ENCODE data around the gene LCNL1. TPM values are rescaled to one million over a fixed set of nuclear protein-coding genes. Genes with fewer than 3 reads are reported as not detected.
"Not testable (repeated sequence)": the region's sequence is repeated elsewhere in the genome, so short reads cannot be mapped to it uniquely, and the experiment has no call there.

The LCNL1 gene
- total RNA-seq, 1 donor from 2014 or later, result 2.0 TPM

DNA sequence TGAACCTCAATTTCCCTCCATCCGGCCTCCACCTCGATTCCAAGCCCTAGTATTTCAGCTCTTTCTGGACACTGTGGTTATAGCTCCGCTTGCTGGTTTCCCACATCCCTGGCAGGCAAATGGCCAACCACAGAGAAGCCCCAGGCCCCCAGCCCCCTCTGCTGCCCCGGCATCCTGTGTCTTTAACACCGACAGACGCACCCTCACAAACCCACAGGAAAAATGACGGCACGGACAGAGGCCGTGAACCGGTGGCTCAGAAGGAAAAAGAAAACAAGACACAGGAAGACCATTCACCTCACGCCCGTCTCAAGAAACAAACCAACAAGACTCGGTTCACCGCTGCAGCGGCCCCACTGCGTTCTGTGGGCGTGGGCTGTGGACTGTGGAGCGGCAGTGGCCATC lies 15.0 kb downstream of the LCNL1 start:
- H3K4me3 ChIP-seq, result no peak overlapping the region
- peaks cover 42% of the 10 kb centered on the region for H3K4me1 ChIP-seq
- intact Hi-C loops (cut with DNase I), result no loop called here
- H3K36me3 ChIP-seq, result no peaks in the 10 kb centered on the region
- no peak overlapping the region for H3K27ac ChIP-seq
- H3K9me3 ChIP-seq, result no peaks in the 10 kb centered on the region
- no peaks in the 10 kb centered on the region for H3K27me3 ChIP-seq
- no peak for TF ChIP-seq POLR2AphosphoS5 (IDR thresholded peaks at IDR 0.05; ENCODE audit: insufficient read depth in 1 of 2, low read depth in 1 of 2)
- TF ChIP-seq, protein P1, sequence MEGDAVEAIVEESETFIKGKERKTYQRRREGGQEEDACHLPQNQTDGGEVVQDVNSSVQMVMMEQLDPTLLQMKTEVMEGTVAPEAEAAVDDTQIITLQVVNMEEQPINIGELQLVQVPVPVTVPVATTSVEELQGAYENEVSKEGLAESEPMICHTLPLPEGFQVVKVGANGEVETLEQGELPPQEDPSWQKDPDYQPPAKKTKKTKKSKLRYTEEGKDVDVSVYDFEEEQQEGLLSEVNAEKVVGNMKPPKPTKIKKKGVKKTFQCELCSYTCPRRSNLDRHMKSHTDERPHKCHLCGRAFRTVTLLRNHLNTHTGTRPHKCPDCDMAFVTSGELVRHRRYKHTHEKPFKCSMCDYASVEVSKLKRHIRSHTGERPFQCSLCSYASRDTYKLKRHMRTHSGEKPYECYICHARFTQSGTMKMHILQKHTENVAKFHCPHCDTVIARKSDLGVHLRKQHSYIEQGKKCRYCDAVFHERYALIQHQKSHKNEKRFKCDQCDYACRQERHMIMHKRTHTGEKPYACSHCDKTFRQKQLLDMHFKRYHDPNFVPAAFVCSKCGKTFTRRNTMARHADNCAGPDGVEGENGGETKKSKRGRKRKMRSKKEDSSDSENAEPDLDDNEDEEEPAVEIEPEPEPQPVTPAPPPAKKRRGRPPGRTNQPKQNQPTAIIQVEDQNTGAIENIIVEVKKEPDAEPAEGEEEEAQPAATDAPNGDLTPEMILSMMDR (IDR thresholded peaks at IDR 0.05), result no peak
- TF ChIP-seq POLR2A (IDR thresholded peaks at IDR 0.05), result no peak
- no peak for DNase-seq (ENCODE audit: extremely low spot score in 2 of 2)

DNA sequence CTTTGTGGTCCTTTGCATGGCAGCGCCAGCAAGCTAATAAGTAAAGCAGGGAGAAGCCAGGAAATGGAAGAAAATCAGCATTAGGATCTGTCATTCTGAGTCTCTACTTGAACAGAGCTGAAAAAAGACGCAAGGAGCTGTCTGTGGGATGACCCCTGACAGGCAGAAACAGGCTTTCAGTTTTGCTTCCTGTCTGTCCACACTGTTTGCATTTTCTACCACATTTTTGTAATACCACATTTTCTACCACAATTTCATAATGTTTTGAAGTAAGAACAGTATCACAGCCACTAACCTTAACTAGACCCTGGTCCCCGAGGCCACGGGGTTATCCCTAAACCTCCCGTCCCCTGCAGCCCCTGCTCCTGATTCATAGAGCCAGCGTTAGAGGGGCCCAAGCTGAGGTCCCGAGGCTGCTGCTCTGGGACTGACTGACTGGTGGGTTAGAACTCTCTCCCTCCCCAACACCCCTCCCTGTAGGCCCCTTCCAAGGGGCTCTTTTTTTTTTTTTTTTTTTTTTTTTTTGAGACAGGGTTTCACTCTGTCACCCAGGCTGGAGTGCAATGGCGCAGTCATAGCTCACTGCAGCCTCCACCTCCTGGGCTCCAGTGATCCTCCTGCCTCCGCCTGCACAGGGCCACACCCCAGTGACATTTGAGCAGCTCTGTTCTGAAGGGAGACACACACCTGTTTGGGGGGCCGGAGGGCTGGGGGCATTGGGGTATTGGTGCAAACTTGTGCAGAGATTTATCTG lies 17.6 kb downstream of the LCNL1 start:
- peaks cover 21% of the 10 kb centered on the region for H3K4me1 ChIP-seq
- TF ChIP-seq, protein P1 (IDR thresholded peaks at IDR 0.05), result no peak
- TF ChIP-seq POLR2AphosphoS5 (IDR thresholded peaks at IDR 0.05; ENCODE audit: insufficient read depth in 1 of 2, low read depth in 1 of 2) (no peak), POLR2A (IDR thresholded peaks at IDR 0.05) (no peak)
- no peak for DNase-seq (ENCODE audit: extremely low spot score in 2 of 2)
- intact Hi-C loops (cut with DNase I), result no loop called here
- no peaks in the 10 kb centered on the region for H3K27me3 ChIP-seq
- H3K4me3 ChIP-seq, result no peak overlapping the region
- H3K9me3 ChIP-seq, result no peaks in the 10 kb centered on the region
- no peaks in the 10 kb centered on the region for H3K36me3 ChIP-seq
- H3K27ac ChIP-seq, result no peak overlapping the region

DNA sequence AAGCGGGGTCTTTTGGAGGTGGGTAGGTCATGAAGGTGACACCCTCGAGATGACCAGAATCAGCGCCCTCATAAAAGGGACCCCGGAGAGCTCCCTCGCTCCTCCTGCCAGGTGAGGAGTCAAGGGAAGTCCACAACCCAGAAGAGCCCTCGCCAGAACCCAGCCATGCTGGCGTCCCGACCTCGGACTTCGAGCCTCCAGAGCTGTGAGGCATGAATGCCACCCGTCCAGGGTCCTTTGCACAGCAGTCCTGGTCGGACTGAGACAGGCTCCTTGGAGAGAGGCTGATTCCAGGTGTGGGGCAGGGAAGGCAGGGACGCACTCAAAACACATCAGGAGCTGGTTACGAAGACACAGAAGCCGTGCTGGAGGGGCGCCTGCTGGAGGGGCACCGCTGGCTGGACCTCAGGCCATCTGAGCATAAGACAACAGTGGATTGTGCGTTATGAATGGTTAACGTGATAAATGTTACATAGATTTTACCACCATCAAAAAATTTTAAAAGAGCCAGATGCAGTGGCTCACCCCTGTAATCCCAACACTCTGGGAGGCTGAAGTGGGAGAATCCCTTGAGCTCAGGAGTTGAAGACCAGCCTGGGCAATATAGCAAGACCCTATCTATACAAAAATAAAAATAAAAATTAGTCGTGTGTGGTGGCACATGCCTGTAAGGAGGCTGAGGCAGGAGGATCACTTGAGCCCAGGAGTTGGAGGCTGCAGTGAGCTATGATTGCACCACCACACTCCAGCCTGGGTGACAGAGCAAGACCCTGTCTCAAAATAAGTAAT lies 19.3 kb downstream of the LCNL1 start:
- intact Hi-C loops (cut with DNase I), result no loop called here

DNA sequence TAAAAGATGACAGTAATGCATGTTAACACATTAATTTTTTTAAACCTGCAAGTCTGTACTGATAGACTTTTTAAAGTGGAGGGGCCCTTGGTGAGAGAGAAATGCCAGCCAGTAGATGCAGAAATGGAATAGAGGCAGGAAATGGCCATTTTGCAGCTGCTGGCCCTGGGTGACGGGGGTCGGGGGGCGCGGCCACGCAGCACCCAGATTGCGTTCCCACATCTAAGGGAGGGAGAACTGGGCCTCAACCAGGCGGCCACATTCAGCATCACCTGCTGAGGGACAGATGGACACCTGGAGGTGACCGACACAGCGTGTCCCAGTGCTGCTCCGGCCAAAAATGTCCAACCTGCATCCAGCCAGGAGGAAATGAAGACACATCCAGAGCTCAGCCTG lies 19.9 kb downstream of the LCNL1 start:
- TF ChIP-seq POLR2AphosphoS5 (IDR thresholded peaks at IDR 0.05; ENCODE audit: insufficient read depth in 1 of 2, low read depth in 1 of 2), result no peak
- no peak for TF ChIP-seq POLR2A (IDR thresholded peaks at IDR 0.05)
- TF ChIP-seq, protein P1 (IDR thresholded peaks at IDR 0.05), result no peak
- Histone ChIP-seq H3K27me3 (no peaks in the 10 kb centered on the region), H3K36me3 (no peaks in the 10 kb centered on the region), H3K27ac (no peak overlapping the region), H3K4me1 (no peaks in the 10 kb centered on the region), H3K4me3 (no peak overlapping the region), H3K9me3 (no peaks in the 10 kb centered on the region)
- intact Hi-C loops (cut with DNase I), result no loop called here
- DNase-seq (ENCODE audit: extremely low spot score in 2 of 2), result no peak

More for the DNA sequence above, 19.3 kb downstream of the LCNL1 start:
- no peak for DNase-seq (ENCODE audit: extremely low spot score in 2 of 2)
- Histone ChIP-seq H3K9me3 (no peaks in the 10 kb centered on the region), H3K4me3 (no peak overlapping the region), H3K27ac (no peak overlapping the region), H3K4me1 (peaks cover 4% of the 10 kb centered on the region), H3K36me3 (no peaks in the 10 kb centered on the region), H3K27me3 (no peaks in the 10 kb centered on the region)
- TF ChIP-seq, protein P1 (IDR thresholded peaks at IDR 0.05), result no peak
- no peak for TF ChIP-seq POLR2AphosphoS5 (IDR thresholded peaks at IDR 0.05; ENCODE audit: insufficient read depth in 1 of 2, low read depth in 1 of 2)
- no peak for TF ChIP-seq POLR2A (IDR thresholded peaks at IDR 0.05)

DNA sequence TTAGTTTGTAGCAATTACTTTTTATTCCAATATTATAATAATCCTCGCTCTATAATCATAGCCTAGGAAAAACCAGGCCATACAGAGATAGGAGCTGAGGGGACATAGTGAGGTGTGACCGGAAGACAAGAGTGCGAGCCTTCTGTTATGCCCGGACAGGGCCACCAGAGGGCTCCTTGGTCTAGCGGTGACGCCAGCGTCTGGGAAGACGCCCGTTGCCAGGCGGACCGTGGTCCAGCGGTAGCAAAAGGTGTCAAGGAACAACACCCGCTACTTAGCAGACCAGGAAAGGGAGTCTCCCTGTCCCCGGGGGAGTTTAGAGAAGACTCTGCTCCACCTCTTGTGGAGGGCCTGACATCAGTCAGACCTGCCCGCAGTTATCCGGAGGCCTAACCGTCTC lies 21.5 kb downstream of the LCNL1 start:
- H3K36me3 ChIP-seq; H3K4me3 ChIP-seq; H3K27ac ChIP-seq; H3K9me3 ChIP-seq; H3K27me3 ChIP-seq; intact Hi-C loops (cut with DNase I); DNase-seq (ENCODE audit: extremely low spot score in 2 of 2); H3K4me1 ChIP-seq: not testable (repeated sequence)
- TF ChIP-seq, protein P1 (IDR thresholded peaks at IDR 0.05), result peak in 1 of 3 experiments; percentile 40

Measured in vagina (tissue), 2 donors.